Astrocyte (in vitro differentiated cells and primary cell): ENCODE measurements around the gene RRAS.

Experiments
- CTCF ChIP-seq: IDR thresholded peaks from 2 replicates; pipeline ENCODE4 v1.5.1; 2011; ENCODE audit warnings: low read depth, mild to moderate bottlenecking, inconsistent platforms, low read length, moderate library complexity; ENCODE audit not compliant: insufficient read depth
- EZH2 ChIP-seq: IDR thresholded peaks from 2 replicates; pipeline ENCODE4 v1.6.1; 2012; ENCODE audit warnings: mild to moderate bottlenecking, low read length, inconsistent platforms; ENCODE audit not compliant: insufficient read depth

DNA sequence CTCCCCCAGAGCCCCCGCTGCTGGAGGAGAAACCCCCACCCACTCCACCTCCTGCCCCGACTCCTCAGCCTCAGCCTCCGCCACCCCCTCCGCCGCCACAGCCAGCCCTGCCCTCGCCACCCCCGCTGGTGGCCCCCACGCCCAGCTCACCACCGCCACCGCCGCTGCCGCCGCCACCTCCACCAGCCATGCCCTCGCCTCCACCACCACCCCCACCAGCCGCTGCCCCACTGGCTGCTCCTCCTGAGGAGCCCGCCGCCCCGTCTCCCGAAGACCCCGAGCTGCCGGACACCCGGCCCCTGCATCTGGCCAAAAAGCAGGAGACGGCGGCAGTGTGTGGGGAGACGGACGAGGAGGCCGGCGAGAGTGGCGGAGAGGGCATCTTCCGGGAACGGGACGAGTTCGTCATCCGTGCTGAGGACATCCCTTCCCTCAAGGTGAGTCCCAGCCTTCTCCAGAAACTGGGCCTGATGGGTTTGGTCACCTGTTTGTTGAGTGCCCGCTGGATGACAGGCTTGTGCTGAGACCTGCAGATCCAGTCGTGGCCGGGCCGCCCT lies 38.4 kb downstream of the RRAS start:
- TF ChIP-seq EZH2, result no peak
- TF ChIP-seq CTCF, result no peak
